GM20431 (cell line): ENCODE data around the gene SPRED3.

Experiments used
- in situ Hi-C: fragments of 300-500 bp; cut with MseI, MboI; formaldehyde crosslinking; loops from one replicate; pipeline ENCODE4 v1.15.0; 2020; ENCODE audit warnings: low sequenced_read_pairs; ENCODE audit not compliant: unreplicated experiment

Gene SPRED3

GRCh38 chr19:38370299-38370698 is 18.2 kb upstream of the SPRED3 start:
- in situ Hi-C loops: no loop called here

GRCh38 chr19:38371081-38371480 is 17.4 kb upstream of the SPRED3 start:
- in situ Hi-C loops: no loop called here

GRCh38 chr19:38373907-38374331 is 14.6 kb upstream of the SPRED3 start:
- in situ Hi-C loops: no loop called here

- in situ Hi-C loops: no loop called here
Observed at GRCh38 chr19:38374332-38375097, 14.0 kb upstream of the SPRED3 start, which contains the start of gene PSMD8. Gene PSMD8 (plus strand): TSS chr19:38374571. CDS start chr19:38374602, 31 bp downstream.

GRCh38 chr19:38375098-38375493 is 13.4 kb upstream of the SPRED3 start:
- in situ Hi-C loops: no loop called here

- in situ Hi-C loops: no loop called here
Observed at GRCh38 chr19:38375748-38376147, 12.7 kb upstream of the SPRED3 start.

- in situ Hi-C loops: no loop called here
Observed at GRCh38 chr19:38376576-38376975, 11.9 kb upstream of the SPRED3 start.

GRCh38 chr19:38377052-38377451 is 11.4 kb upstream of the SPRED3 start:
- in situ Hi-C loops: no loop called here

- in situ Hi-C loops: no loop called here
Observed at GRCh38 chr19:38378866-38379265, 9.6 kb upstream of the SPRED3 start.

GRCh38 chr19:38381138-38381537 is 7.4 kb upstream of the SPRED3 start:
- in situ Hi-C loops: no loop called here

GRCh38 chr19:38383184-38383583 is 5.3 kb upstream of the SPRED3 start:
- in situ Hi-C loops: no loop called here

GRCh38 chr19:38383743-38384142 is 4.8 kb upstream of the SPRED3 start:
- in situ Hi-C loops: no loop called here

- in situ Hi-C loops: no loop called here
Observed at GRCh38 chr19:38384209-38385027, 4.1 kb upstream of the SPRED3 start.

GRCh38 chr19:38385057-38385803 is 3.3 kb upstream of the SPRED3 start:
- in situ Hi-C loops: no loop called here

GRCh38 chr19:38385804-38386257 is 2.7 kb upstream of the SPRED3 start:
- in situ Hi-C loops: no loop called here

GRCh38 chr19:38386300-38386970 is 2.1 kb upstream of the SPRED3 start:
- in situ Hi-C loops: no loop called here

GRCh38 chr19:38386971-38387549 is 1.4 kb upstream of the SPRED3 start:
- in situ Hi-C loops: no loop called here

GRCh38 chr19:38387550-38388348 is 748 bp upstream of the SPRED3 start, which contains the start of gene GGN:
Gene GGN (minus strand): TSS chr19:38388034. CDS start chr19:38387261, 773 bp downstream.
- in situ Hi-C loops: no loop called here
